Prostate gland (tissue), 2 donors: ENCODE measurements around the gene ZNF470.

Source experiments
- CTCF ChIP-seq, 4 experiments: fragments of 200-600 bp in 2 of 4; fragments of 450-650 bp in 2 of 4; sonication (generic) in 2 of 4; IDR thresholded peaks; 1 replicate in 3 of 4; 2 replicates in 1 of 4; pipeline ENCODE4 v1.5.1; 2016 to 2019; ENCODE audit warnings: antibody characterized with exemption in 4 of 4, mild to moderate bottlenecking in 2 of 4, moderate library complexity in 2 of 4
- POLR2AphosphoS5 ChIP-seq: sonication (generic); formaldehyde crosslinking; IDR thresholded peaks from one replicate; pipeline ENCODE4 v1.6.1; 2017; ENCODE audit warnings: antibody characterized with exemption

- TF ChIP-seq POLR2AphosphoS5 (peak; percentile 92), CTCF (IDR thresholded peaks at IDR 0.05) (peak in 1 of 4 experiments; percentile 20)
These were observed 27.7 kb downstream of the ZNF470 start, which contains the start of gene ZNF71 for GRCh38 chr19:56594783-56595547.
